IPS-NIHi11 (cell line): ENCODE results near the gene ENDOV.

Experiments
- DNase-seq: peaks from one replicate; pipeline ENCODE4 v3.0.0; 2012; ENCODE audit warnings: mixed read lengths, low spot score

ENDOV gene

GRCh38 chr17:80482555-80483308 is 67.8 kb downstream of the ENDOV start:
- no peak for DNase-seq

GRCh38 chr17:80485846-80486245 is 70.9 kb downstream of the ENDOV start:
- DNase-seq: no peak

GRCh38 chr17:80486692-80487091 is 71.7 kb downstream of the ENDOV start:
- no peak for DNase-seq

GRCh38 chr17:80487511-80487910 is 72.5 kb downstream of the ENDOV start:
- DNase-seq: no peak
